OCI-LY1 (cell line): ENCODE measurements around the gene ATP9B.

Source experiments
- H2AFZ ChIP-seq: fragments of 200-600 bp; sonication (generic), shearing (Covaris generic); 2 replicates; pipeline ENCODE4 v1.6.0; 2014; ENCODE audit warnings: antibody characterized with exemption, mild to moderate bottlenecking, low read length
- H3F3A ChIP-seq: fragments of 200-600 bp; sonication (generic), shearing (Covaris generic); 2 replicates; pipeline ENCODE4 v1.6.0; 2014; ENCODE audit warnings: mild to moderate bottlenecking, antibody characterized with exemption, low read length, moderate library complexity; ENCODE audit not compliant: insufficient read depth
- H3K27ac ChIP-seq: fragments of 200-600 bp; sonication (generic); 2 replicates; pipeline ENCODE4 v1.5.1; 2014; ENCODE audit warnings: low read length, mixed run types, mild to moderate bottlenecking, low read depth; ENCODE audit not compliant: poor library complexity, severe bottlenecking
- H3K27me3 ChIP-seq: fragments of 200-600 bp; sonication (generic); 2 replicates; pipeline ENCODE4 v1.6.0; 2014; ENCODE audit warnings: antibody characterized with exemption, mild to moderate bottlenecking, low read length, moderate library complexity; ENCODE audit not compliant: insufficient read depth
- H3K36me3 ChIP-seq: fragments of 200-600 bp; sonication (generic); 2 replicates; pipeline ENCODE4 v1.6.1; 2014; ENCODE audit warnings: mild to moderate bottlenecking, antibody characterized with exemption, low read length, moderate library complexity, mixed read lengths; ENCODE audit not compliant: insufficient read depth
- H3K4me1 ChIP-seq: fragments of 200-600 bp; sonication (generic); 2 replicates; pipeline ENCODE4 v1.5.1; 2014; ENCODE audit warnings: mild to moderate bottlenecking, low read length, moderate library complexity; ENCODE audit not compliant: insufficient read depth, severe bottlenecking
- H3K4me2 ChIP-seq: fragments of 200-600 bp; sonication (generic), shearing (Covaris generic); 2 replicates; pipeline ENCODE4 v1.6.1; 2014; ENCODE audit warnings: low read length
- H3K4me3 ChIP-seq: fragments of 200-600 bp; sonication (generic); 2 replicates; pipeline ENCODE4 v1.5.1; 2014; ENCODE audit warnings: low read length, low read depth, mild to moderate bottlenecking, mixed read lengths; ENCODE audit not compliant: poor library complexity, severe bottlenecking
- H3K79me2 ChIP-seq: fragments of 200-600 bp; shearing (Covaris generic); 2 replicates; pipeline ENCODE4 v1.6.1; 2016; ENCODE audit warnings: mixed run types, low read length, mixed read lengths; ENCODE audit not compliant: insufficient read depth
- H3K9ac ChIP-seq: fragments of 200-600 bp; sonication (generic), shearing (Covaris generic); 2 replicates; pipeline ENCODE4 v1.6.1; 2014; ENCODE audit warnings: mild to moderate bottlenecking, low read length, mixed read lengths
- H3K9me2 ChIP-seq: fragments of 200-600 bp; sonication (generic), shearing (Covaris generic); 2 replicates; pipeline ENCODE4 v1.6.1; 2014; ENCODE audit warnings: low read depth, mild to moderate bottlenecking, low read length, mixed read lengths
- H3K9me3 ChIP-seq: fragments of 200-600 bp; shearing (Covaris generic); 2 replicates; pipeline ENCODE4 v1.6.1; 2014; ENCODE audit warnings: low read length, mixed read lengths
- H4K20me1 ChIP-seq: fragments of 200-600 bp; sonication (generic), shearing (Covaris generic); 2 replicates; pipeline ENCODE4 v1.6.0; 2016; ENCODE audit warnings: mild to moderate bottlenecking, low read length; ENCODE audit not compliant: insufficient read depth
- EZH2 ChIP-seq: fragments of 200-600 bp; sonication (generic), shearing (Covaris generic); IDR thresholded peaks from 2 replicates; pipeline ENCODE4 v1.8.0; 2017; ENCODE audit warnings: borderline replicate concordance, mixed run types, mild to moderate bottlenecking, antibody characterized with exemption, low read length, moderate library complexity, mixed read lengths
- TF ChIP-seq, protein P1 (sequence below): fragments of 200-600 bp; sonication (generic), shearing (Covaris generic); IDR thresholded peaks from 2 replicates; pipeline ENCODE4 v1.5.1; 2017; ENCODE audit warnings: mild to moderate bottlenecking, antibody characterized with exemption, low read length, moderate library complexity, mixed read lengths

The ATP9B gene

DNA sequence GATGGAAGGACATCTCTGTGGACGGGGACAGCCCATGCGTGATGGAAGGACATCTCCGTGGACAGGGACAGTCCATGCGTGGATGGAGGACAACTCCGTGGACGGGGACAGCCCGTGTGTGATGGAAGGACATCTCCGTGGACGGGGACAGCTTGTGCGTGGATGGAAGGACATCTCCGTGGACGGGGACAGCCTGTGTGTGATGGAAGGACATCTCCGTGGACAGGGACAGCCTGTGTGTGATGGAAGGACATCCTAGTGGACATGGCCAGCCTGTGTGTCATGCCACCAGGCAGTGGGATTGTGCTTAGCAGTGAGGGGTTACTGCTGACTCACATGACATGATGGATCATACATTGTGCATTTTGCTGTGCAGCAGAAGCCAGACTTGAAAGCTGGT is 296.5 kb downstream of the ATP9B start:
- H3K4me3 ChIP-seq: no peak overlapping the region
- H3K79me2 ChIP-seq: no peaks in the 10 kb centered on the region
- H3K9me2 ChIP-seq: no peaks in the 10 kb centered on the region
- no peak overlapping the region for H3K9ac ChIP-seq
- H4K20me1 ChIP-seq: no peaks in the 10 kb centered on the region
- no peak overlapping the region for H2AFZ ChIP-seq
- no peaks in the 10 kb centered on the region for H3F3A ChIP-seq
- no peak overlapping the region for H3K4me2 ChIP-seq
- TF ChIP-seq EZH2: no peak
- TF ChIP-seq, protein P1, sequence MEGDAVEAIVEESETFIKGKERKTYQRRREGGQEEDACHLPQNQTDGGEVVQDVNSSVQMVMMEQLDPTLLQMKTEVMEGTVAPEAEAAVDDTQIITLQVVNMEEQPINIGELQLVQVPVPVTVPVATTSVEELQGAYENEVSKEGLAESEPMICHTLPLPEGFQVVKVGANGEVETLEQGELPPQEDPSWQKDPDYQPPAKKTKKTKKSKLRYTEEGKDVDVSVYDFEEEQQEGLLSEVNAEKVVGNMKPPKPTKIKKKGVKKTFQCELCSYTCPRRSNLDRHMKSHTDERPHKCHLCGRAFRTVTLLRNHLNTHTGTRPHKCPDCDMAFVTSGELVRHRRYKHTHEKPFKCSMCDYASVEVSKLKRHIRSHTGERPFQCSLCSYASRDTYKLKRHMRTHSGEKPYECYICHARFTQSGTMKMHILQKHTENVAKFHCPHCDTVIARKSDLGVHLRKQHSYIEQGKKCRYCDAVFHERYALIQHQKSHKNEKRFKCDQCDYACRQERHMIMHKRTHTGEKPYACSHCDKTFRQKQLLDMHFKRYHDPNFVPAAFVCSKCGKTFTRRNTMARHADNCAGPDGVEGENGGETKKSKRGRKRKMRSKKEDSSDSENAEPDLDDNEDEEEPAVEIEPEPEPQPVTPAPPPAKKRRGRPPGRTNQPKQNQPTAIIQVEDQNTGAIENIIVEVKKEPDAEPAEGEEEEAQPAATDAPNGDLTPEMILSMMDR: no peak
- no peaks in the 10 kb centered on the region for H3K9me3 ChIP-seq
- no peaks in the 10 kb centered on the region for H3K4me1 ChIP-seq
- no peak overlapping the region for H3K27ac ChIP-seq
- peaks cover 22% of the 10 kb centered on the region for H3K36me3 ChIP-seq
- H3K27me3 ChIP-seq: no peaks in the 10 kb centered on the region

DNA sequence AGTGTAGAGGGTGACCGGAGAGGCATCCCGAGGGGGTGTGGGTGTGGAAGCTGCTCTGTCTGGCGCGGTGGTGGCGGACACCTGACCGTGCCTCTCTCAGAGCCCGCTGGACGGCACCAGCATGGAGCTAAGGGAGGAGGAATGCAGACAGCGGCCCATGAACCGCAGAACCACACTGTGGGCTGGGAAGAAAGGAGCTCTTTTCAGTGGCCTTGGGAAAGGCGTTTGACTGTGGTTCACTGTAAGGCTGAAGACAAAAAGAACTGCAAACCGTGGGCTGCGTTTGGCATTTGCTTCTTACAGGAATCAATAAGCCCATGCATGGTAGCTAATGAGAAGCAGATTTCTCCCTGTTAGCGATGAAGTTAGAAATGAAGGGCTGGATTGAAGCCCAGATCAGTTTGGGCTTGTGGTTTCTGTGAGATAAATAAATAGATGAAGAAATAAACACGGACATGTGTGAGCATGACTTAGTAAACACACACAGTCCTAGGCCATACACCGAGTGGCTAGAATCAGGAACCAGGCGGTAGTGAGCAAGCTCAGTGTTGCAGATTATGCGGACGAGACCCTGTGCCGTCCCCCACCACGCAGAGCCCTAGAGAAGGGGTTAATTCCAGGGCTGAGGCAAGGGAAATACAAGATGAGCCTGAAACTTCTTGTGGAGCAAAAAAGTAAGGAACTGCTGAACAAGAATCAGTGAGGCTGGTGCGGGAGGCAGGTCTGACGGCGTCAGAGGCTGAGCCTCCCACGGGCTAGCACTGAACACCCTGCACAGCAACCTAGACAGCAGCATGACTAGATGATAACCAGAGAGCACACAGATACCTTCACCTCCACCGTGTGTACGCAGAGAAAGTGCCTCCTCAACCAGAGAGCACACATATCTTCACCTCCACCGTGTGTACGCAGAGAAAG is 297.2 kb downstream of the ATP9B start:
- H2AFZ ChIP-seq: no peak overlapping the region
- H3K4me1 ChIP-seq: no peaks in the 10 kb centered on the region
- no peaks in the 10 kb centered on the region for H4K20me1 ChIP-seq
- H3K36me3 ChIP-seq: peaks cover 15% of the 10 kb centered on the region
- H3K79me2 ChIP-seq: no peaks in the 10 kb centered on the region
- H3K4me3 ChIP-seq: no peak overlapping the region
- no peaks in the 10 kb centered on the region for H3F3A ChIP-seq
- no peaks in the 10 kb centered on the region for H3K9me2 ChIP-seq
- H3K27ac ChIP-seq: no peak overlapping the region
- H3K27me3 ChIP-seq: no peaks in the 10 kb centered on the region
- TF ChIP-seq, protein P1: no peak
- TF ChIP-seq EZH2: no peak
- H3K9me3 ChIP-seq: no peaks in the 10 kb centered on the region
- H3K9ac ChIP-seq: no peak overlapping the region
- no peak overlapping the region for H3K4me2 ChIP-seq

DNA sequence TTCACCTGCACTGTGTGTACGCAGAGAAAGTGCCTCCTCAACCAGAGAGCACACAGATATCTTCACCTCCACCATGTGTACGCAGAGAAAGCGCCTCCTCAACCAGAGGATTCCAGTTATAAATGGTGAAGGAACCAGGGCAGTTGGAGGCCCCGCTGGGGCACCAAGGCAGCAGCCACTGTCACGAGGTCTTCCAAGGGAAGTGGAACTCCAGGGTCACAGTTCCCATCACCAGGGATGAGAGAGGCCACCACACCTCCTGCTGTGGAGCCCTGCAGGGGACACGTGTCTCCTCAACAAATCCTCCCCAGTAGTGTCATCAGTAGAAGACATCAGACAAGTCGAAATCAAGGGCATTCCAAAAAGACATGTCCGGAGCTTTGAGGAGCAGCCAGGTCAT is 298.3 kb downstream of the ATP9B start:
- Histone ChIP-seq H3K79me2 (no peaks in the 10 kb centered on the region), H2AFZ (no peak overlapping the region), H3K9me2 (no peaks in the 10 kb centered on the region), H3K4me1 (no peaks in the 10 kb centered on the region), H3K27ac (no peak overlapping the region), H3K9ac (no peak overlapping the region), H3F3A (no peaks in the 10 kb centered on the region), H3K36me3 (peaks cover 5% of the 10 kb centered on the region; the same call in 1 of the 2 replicates), H3K4me2 (no peak overlapping the region), H3K9me3 (no peaks in the 10 kb centered on the region), H3K27me3 (no peaks in the 10 kb centered on the region), H4K20me1 (no peaks in the 10 kb centered on the region), H3K4me3 (no peak overlapping the region)
- TF ChIP-seq EZH2: no peak
- TF ChIP-seq, protein P1: no peak
